ENCODE data around the gene RND3.

The RND3 gene

DNA sequence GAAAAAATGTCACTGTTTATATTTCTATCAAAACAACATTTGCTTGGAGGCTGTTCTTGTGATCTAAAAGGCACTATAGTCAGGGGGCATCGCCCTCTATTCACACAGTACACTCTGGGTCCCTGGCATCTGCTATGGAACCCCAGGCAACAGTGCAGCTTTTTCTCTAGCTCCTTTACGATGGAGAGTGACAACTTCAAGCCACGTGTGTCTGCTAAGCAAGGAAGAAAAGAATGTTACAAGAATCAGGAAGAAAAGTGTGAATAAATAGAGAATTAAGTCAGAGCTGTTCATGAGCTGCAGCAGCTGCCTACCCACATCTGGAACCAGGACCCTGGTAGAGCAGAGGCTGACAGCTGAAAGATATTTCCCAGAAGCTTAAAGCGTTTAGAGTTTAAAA, 11.2 kb downstream of the RND3 start:
- no peak for DNase-seq (ENCODE audit: low read depth)

DNA sequence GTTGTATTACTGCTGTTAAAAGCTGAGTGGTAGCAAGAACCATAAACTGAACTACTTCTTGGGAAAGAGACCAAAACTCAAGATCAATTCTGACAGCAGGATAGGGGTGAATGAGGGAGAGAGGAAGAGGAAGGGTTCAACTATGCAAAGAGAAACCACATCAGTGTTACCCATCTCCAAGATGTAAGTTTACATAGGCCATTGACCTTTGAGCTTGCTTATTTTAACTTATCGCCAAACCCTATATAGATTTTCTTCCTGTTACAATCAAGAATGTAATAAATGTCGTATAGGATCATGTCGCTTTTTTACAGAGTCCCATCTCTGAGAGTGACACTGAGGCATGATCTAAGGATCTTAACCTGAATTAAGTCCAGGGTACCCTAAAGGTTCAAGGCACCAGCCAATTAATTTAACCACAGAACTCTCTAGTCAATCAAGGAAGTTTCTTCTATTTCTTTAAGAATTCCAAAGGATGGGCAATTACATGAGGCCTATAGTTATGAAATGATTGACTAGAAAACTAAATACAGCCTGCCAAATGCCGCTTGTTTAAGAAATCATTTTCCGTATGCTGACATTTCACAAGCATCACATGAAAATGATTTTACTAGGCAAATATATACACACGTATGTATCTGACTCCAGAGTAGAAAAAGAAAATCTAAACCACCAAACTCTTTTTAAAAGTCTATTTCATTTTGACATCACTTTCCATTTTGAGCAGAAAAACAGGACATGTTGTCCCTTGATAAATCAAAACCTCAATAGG, 11.8 kb downstream of the RND3 start:
- no peak for DNase-seq (ENCODE audit: low read depth)

DNA sequence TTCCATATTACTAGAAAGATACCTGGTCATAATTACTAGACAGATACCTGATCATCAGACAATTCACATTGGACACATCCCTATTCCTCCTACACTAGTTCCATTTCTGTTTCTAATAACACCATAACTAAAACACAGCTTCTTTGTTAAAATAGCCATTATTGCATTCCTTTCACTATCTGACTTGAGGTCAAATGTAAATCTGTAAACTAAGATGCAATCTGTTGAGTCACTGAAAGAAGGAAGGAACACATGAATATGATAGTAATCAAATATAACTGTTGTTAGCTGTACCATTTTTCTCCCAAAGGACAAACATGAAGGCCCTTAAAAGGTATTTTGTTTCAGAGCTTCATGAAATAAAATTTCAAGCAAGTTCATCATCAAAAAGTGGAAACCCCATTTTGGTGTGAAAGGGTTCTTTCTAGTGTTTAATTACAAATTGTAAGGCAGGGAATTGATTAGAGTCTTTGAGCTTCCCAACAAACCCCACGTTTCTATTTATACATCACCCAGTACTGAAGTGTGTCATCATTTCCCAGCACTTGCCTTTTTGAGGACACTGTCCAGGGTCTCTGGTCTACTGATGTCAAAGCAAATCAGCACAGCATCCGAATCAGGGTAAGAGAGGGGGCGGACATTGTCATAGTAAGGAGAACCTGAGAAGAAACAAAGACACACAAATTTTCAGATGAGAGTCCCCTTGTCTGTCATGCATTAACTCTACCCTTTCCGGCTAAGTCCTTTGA, 13.0 kb downstream of the RND3 start:
- no peak for DNase-seq (ENCODE audit: low read depth)

DNA sequence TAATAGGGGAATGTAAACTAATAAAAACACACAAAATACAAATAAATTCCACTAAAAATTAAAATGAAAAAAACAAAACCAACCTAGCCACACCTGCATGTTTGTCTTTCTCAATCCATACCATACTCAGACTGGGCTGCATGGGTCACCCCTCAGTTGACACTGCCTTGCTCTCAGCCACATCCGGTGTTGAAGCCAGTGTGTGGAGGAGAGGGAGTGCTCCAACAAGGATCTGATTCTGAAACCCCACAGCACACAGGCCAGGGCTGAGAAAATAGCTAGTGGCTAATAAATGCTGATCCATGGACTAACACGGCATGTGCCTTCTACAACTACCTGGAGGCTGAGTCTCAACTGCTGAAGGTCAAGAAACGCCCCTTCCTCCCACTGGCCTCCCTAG, 13.7 kb downstream of the RND3 start:
- DNase-seq (ENCODE audit: low read depth) = no peak

DNA sequence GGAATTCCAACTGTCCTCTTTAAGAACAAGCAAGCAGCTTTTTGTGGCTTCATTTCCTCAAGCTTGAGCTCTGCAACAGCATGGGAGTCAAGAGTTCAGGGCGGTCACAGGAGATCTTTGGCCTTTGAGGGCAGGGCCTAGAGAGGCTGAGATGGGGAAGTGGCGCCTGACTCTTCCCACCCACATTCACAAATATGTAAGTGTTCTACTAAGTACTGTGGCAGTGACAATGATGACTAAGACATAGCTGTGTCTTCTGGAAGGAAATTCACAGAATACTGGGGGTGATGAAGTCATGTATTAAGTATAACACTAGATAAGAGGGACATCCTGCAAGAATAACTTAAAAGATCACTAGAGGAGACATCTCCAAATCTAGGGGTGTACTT, 15.0 kb downstream of the RND3 start:
- no peak for DNase-seq (ENCODE audit: low read depth)

DNA sequence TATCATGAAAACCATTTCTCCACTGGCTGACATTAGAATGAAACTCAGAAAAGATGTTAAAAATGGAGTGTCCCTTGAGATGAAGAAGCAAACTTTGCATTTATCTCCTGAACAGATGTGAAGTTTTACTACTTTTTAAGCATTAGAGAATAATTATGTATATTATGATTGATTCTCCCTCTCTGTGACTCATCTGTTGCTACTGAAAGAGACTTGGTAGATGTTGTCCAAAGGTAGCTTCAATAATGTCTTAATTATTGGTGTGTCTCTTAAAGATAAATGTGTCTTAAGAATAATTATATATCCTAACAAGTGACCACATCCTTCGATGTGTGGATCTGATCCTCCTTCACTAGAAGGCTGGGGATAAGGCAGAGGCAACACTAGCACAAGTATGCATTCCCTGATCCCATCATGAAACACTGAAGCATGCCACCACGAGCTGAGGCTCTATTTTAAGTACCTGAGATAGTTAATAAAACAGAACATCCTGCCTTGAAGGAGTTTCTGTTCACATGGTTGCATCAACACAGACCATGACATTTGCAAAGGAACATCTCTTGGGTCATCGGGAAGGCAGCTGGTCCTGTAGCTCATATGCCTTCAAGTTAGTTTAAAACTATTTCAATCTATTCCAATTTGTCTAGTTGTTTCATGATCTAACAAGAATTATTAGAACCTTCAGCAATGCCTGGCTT, 15.5 kb downstream of the RND3 start:
- no peak for DNase-seq (ENCODE audit: low read depth)

DNA sequence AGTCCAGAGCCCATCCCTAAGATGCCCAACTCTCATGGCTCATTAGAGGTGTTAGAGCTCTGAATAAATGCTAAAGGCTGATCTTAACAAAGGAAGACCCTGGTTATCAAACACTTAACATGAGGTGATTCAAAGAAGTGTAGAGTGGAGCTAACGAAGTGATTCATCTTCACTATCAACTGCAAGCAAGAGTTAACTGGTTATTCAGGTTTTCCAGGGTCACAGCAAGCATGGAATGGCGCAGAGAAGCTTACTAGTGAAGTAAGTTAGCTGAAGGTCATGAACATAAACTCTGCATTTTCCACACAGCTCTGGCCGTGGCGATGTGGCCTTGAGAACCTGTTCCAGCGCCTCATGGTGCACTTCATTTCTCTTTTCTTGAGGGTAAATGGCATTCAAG, 17.0 kb downstream of the RND3 start:
- DNase-seq (ENCODE audit: low read depth) = no peak

DNA sequence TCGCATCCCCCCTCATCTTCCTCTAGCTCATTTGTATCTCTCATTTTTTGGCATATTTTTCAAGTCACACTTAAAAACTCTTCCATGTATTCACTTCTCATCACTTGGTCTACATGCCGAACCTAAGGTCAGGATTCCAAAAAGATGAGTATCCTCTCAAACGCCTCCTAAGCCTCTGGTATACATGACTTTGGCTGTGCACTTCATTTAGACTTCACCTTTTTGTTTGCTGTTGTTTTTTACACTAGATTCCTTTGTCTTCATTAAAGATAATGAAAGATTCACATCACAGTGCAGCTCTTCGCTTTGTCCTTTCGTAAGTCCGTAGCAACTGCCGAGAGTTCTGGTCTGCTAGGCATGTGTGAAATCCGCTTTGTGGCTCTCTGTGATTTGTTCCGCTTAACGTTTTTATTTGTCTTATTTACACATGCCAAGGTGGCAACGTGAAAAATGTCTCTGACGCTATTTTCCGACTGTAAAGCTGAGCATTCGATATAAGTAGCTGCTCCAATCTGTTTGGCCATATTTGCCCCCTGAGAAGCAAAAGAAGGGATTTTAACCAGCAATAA, 17.7 kb downstream of the RND3 start:
- DNase-seq (ENCODE audit: low read depth) = no peak

DNA sequence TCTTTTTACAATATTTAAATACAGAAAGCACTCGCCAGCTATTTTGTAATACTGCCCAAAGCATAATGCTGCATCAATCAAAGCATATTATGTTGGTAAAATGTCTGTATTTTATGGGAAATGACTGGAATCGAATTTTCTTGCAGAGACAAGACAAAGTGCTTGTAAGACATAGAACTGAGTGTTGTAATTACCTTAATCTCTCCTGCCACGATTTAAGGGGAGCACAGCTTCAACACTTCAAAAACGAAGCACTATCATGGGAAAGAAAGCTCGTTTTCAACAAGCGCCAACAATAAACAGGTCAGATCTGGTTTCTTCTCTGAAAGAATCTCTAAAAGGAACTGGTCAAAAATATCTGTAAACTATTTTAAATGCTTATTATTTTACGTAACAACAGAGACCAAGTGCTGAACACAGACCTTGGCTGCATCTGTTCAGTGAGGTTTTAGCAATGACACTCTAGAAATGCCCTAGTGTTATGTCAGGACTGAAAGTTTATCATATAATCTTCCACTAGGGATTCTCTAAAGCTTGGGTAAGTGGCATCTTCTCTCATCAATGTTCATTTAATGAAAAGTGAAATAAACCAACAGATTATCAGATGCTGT, 19.0 kb downstream of the RND3 start:
- DNase-seq (ENCODE audit: low read depth) = no peak

DNA sequence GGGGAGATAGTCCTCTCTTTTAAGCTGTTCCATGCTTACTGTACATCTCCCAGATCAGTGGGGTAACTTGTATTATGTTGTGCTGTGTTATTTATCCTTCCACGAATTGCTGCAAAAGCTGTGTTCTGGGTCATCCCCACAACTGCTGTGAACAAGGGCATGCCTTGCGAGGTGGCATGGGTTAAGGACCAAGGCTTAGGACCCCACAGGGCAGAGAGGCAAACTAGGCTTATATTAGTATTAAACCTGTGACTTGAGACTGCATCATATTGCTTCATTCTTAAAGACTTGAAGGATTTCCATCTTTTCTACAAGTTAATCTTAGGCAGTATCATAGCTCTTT, 19.9 kb downstream of the RND3 start:
- no peak for DNase-seq (ENCODE audit: low read depth)

DNA sequence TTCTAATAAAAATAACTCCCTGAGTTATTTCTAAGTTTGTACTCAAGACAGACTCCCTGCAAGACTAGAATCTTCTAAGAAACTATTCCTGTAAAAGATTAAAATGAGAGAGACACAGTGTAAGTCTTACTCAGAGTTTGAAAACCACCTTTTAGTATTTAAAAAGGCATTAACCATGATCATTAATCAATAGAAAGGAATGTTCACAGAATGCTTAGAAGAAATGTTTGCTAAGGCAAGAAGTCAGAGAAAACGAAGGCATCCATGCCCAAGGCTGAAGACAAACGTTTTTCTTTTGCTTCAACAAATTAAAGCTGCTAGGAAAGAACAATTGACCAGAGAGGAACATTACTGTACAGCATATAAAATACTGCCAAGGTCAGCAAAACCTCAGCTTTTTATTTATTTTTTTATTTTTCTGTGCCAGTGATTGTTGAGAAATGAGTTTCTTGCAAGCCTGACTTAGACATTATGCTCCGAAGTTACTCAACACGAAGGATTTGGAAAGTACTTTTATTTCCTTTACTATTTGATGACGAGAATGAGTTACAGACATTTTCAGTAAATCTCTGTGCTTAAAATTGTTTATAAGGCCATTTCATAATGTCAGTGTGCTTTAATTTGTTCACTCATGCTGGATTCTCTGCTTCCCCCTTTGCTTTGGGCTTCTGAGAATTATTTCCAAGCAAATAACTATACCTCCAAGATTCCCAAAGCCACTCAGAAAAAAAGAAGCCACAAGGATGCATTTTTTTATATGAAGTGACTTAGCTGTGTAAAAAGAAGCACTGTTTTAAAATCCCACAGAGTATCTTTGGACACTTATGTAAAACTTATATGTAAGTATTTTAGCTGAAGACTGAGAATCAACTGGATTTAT, 20.5 kb downstream of the RND3 start:
- DNase-seq (ENCODE audit: low read depth) = no peak

DNA sequence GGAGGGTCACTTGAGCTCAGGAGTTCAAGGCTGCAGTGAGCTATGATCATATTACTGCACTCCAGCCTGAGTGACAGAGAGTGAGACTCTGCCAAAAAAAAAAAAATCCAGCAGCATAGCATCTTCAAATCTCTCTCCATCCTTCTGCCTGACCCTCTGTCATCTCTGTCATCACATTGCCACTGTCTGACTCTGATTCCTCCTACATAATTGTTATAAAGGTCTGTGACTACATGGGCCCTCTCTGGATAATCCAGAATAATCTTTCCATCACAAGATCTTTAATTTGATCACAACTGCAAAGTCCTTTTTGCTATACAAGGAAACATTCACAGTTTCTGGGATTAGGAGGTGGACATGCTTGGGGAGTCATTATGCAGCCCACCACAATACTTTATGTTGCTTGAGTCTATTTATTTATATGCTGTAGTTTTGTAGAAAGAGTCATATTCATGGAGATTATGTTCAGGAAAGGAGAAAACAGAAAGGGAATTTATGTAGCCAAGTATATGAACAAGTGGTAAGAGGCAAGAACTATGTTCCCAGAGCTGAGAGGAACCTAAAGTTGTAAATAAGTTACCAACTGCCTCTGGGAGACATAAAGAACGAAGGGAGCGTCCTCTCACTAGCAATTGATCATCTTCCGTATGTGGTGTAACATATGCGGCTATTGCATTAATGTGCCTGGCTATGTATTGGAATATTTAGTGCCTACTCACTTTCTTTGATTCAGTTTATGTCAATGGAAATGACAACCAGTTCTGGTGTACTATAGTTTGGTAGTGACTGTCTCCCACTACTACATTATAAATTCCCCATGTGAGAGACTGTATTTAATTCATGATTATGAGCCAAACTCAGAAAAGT, 21.5 kb downstream of the RND3 start:
- no peak for DNase-seq (ENCODE audit: low read depth)

DNA sequence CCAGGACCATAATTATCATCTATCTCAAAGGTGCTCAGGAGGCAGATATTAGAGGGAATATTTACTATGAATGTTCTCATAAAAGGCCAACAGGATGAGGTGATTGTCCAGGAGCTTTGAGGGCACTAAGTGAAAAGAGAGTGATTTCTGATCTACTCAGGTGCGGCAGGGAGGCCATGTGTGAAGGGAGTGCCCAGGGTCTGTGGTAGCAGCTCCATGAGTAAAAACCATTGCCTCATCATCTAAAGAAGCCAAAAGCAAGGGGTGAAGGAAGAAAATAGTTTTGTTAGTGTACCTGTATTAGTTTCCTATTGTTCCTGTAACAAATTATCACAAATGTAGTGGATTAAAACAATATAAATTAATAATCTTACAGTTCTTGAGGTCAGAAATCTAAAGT, 22.5 kb downstream of the RND3 start:
- no peak for DNase-seq (ENCODE audit: low read depth)

DNA sequence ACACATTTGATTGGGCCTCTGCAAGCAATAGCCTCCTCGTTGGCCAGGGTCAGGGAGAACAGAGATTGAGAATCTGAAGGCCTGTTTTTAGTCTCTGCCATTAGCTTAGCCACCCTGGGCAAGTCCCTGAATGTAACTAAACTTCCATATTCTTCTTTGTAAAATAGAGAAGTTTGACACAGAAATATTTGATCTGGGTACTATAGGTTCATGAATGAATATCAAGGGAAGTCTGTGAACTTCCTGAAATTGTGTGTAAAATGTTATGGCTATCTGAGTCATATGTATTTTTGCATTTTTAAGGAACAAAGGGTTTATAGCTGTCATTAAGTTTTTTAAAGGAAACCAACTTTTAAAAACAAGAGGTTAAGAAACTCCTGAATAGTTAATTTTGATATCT, 23.2 kb downstream of the RND3 start:
- no peak for DNase-seq (ENCODE audit: low read depth)

DNA sequence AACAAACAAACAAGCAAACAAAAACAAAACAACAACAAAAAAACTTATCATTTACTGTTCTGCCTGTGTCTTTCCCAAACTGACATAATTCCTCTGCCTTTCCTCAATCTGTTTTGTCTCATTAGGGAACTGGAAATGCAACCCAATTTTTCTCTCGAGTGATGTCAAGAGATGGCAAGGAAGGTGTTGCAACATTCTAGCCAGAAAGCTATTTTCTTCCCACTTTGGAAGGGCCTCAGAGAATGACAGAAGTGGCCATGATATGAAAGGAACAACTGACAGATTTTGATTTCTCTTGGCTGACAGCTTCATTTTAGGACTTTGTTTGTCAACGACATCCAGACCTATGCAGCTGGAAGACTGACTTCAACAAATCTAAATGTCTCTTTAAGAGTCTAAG, 24.7 kb downstream of the RND3 start:
- DNase-seq (ENCODE audit: low read depth) = no peak

DNA sequence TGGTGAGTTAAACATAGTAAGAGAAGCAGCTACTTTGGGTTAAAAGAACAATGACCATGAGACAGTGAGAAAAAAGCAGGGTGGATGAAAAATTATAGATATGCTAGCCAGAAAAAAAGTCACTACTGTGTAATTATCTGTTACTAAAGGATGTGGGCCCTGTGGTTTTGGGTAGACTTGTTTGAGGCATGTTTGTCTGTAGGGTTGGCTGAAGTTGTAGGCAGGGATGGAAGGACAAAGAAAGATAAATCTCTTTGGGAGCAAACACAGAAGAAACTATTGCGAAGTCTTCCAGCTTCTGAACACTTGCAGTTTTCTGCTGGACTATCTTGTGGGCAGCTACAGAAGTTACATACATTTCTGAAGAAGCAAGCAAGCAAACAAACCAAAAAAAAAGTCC, 28.2 kb downstream of the RND3 start:
- no peak for DNase-seq (ENCODE audit: low read depth)

DNA sequence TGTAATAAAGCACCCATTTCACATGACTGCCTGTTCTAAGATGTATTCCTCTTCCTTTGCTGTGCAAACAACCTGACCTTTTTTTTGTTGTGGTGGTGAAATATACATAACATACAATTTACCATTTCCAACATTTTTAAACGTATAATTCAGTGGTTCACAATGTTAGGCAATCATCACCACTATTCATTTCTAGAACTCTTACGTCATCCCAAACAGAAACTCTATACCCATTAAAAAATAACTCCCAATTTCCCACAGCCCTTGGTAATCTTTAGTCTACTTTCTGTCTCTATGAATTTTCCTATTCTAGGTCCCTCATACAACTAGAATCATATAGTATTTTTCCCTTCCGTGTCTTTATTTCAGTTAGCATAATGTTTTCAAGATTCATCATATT, 36.7 kb downstream of the RND3 start:
- no peak for DNase-seq (ENCODE audit: low read depth)

DNA sequence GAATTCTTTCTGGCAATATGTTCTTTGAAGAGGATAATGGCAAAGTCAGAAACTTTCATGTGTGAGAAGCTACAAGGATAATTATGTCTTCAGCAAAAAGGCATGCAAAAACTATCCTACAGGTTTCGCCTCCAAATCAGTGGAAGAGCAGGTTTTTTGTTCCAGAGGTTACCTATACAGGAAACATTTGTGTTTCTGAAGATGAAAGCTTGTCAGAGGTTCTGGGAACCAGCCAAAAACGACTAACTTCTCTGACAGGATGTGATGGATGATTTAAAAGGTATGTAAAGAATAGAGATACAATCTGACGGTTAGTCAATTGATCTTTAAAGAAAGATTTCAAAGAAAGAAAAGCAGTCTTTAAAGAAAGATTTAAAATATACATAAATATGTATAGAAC, 37.6 kb downstream of the RND3 start:
- DNase-seq (ENCODE audit: low read depth) = no peak

DNA sequence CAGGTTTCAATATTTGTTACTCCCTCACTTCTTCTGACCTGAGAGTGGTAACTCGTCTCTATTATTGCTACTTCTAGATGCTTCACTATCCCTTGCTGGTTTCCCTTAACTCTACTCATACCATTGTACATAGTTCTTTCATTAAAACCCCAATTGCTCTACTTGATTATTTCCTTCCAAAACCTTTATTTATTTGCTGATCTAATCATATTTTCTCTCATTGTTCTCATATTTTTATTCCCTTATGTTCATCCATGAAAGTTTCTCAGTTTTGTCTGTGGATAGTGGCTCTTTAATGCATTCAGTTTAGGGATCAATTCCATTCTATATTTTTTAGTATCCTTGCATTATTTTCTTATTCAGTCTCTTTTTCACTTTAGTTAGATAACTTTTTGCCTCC, 42.1 kb downstream of the RND3 start:
- DNase-seq (ENCODE audit: low read depth) = no peak

DNA sequence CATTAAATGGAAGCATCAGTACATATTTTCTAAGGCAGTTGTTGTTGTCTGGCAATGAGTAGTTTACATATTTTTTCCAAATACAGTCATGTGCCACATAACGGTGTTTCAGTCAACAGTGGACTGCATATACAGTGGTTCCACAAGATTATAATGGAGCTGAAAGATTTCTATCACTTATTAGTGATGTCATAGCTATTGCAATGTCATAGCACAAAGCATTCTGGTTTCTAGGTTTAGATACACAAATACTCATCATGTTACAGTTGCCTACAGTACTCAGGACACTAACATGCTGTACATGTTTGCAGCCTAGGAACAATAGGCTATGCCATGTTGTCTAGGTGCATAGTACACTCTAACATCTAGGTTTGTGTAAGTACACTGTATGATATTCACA, 45.0 kb downstream of the RND3 start:
- no peak for DNase-seq (ENCODE audit: low read depth)

DNA sequence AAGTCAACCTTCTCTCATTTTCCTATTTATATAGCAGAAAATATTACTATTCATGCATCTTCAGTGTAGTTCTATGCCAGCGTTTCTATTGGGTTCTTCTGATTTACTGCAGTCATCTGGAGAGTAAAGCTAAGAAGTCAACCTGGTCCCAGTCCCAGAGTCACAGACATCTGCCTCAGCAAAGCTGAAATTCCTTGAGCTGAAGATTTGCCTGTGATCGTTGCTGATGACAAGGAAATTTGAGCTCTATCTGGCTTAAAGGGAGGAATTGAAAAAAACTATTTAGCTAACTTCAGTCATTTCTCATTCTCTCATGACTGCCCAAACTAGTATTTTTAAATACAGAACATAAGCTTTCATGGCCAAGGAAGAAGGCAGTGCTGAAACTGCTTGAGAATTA, 45.7 kb downstream of the RND3 start:
- no peak for DNase-seq (ENCODE audit: low read depth)

Data from stimulated activated CD8-positive, alpha-beta memory T cell treated with anti-CD3 and anti-CD28 coated beads, Interleukin-4, amount 100 ng/mL, for 24 hours (primary cell).